ENCODE data around the gene USH2A.

The USH2A gene

DNA sequence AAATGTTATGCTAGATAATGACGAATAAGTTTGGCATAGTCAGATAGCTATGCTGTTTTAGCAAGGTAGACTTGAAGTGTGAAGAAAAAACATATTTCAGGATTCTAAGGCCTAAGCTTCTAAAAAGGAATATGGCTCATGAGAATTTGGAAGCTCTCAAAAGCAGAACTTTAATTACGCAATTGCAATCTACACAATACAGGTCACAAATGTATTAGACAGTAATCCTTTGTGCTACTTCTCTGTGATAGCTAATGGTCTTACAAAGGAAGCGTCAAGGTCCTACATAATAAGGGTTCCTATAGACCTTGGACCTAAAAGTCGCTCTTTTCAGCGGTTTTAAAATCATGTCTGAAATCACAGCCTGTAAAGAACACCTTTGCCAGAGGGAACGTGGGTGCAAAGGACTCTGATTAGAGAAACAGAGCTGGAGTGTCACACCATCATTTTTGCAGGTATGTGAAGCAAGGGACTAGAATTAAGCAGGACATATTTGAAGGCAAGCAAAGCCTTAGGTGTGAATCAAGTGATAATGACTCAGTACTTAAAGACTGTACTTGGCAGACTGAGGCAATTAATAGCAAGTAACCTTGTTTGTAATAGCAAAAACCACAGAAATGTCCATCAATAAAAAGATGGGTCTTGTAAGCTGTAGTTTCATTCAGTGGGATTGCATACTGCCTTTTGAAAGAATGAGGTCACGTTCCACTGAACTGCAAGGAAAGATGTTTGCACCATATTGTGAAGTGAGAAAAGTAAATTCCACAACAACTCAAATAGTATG is 436.0 kb downstream of the USH2A start:
- H2AFZ ChIP-seq (ENCODE audit: low read length) = no peak overlapping the region
- no peak for DNase-seq
- no peaks in the 10 kb centered on the region for H4K20me1 ChIP-seq (ENCODE audit: insufficient read depth, low read length)
- no peaks in the 10 kb centered on the region for H3K9me3 ChIP-seq (replicated peaks; ENCODE audit: insufficient read depth, low read length)
- TF ChIP-seq CTCF (IDR thresholded peaks at IDR 0.05; ENCODE audit: low read length) (no peak), EZH2phosphoT487 (IDR thresholded peaks at IDR 0.05; ENCODE audit: low read length) (no peak), EZH2 (optimal IDR thresholded peaks at IDR 0.05; ENCODE audit: low read depth, low read length) (no peak)
- H3F3A ChIP-seq (ENCODE audit: insufficient read depth, low read length) = no peaks in the 10 kb centered on the region
- H3K36me3 ChIP-seq (replicated peaks; ENCODE audit: insufficient read depth, low read length) = no peaks in the 10 kb centered on the region
- no peaks in the 10 kb centered on the region for H3K27me3 ChIP-seq (replicated peaks; ENCODE audit: insufficient read depth, low read length)
- H3K79me2 ChIP-seq (ENCODE audit: low read length) = no peaks in the 10 kb centered on the region
- no peaks in the 10 kb centered on the region for H3K9me2 ChIP-seq (replicated peaks; ENCODE audit: insufficient read depth, low read length)
- no peaks in the 10 kb centered on the region for H3K4me1 ChIP-seq (ENCODE audit: low read length)
- no peak overlapping the region for H3K4me3 ChIP-seq (ENCODE audit: low read length)
- no peak overlapping the region for H3K9ac ChIP-seq (ENCODE audit: low read length)
- H3K27ac ChIP-seq (ENCODE audit: low read length) = no peak overlapping the region
- no peak overlapping the region for H3K4me2 ChIP-seq (ENCODE audit: low read depth, low read length)

DNA sequence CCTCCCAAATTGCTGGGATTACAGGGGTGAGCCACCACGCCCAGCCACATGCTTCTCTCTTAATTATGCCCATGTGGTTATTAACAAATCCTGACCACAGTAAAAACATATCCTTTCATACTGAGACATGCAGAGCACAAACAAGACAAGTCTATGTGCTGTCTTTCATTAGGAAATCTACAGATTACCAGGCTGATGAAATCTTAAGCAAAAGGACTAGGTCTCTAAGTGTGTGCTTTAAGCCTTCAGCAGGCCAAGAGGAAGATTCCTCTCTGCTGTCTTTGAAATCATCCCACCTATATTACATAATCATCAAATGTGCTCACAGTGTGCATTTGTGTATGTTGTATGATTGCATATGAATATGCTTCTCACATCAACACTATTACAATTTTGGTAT is 436.8 kb downstream of the USH2A start:
- H3K79me2 ChIP-seq (ENCODE audit: low read length) = no peaks in the 10 kb centered on the region
- no peak for DNase-seq
- no peaks in the 10 kb centered on the region for H3K4me1 ChIP-seq (ENCODE audit: low read length)
- H3K36me3 ChIP-seq (replicated peaks; ENCODE audit: insufficient read depth, low read length) = no peaks in the 10 kb centered on the region
- no peak overlapping the region for H3K4me2 ChIP-seq (ENCODE audit: low read depth, low read length)
- H3K27ac ChIP-seq (ENCODE audit: low read length) = no peak overlapping the region
- H3F3A ChIP-seq (ENCODE audit: insufficient read depth, low read length) = no peaks in the 10 kb centered on the region
- no peak overlapping the region for H2AFZ ChIP-seq (ENCODE audit: low read length)
- H3K9ac ChIP-seq (ENCODE audit: low read length) = no peak overlapping the region
- TF ChIP-seq EZH2phosphoT487 (IDR thresholded peaks at IDR 0.05; ENCODE audit: low read length) (no peak), CTCF (IDR thresholded peaks at IDR 0.05; ENCODE audit: low read length) (no peak), EZH2 (optimal IDR thresholded peaks at IDR 0.05; ENCODE audit: low read depth, low read length) (no peak)
- H3K27me3 ChIP-seq (replicated peaks; ENCODE audit: insufficient read depth, low read length) = no peaks in the 10 kb centered on the region
- no peaks in the 10 kb centered on the region for H3K9me3 ChIP-seq (replicated peaks; ENCODE audit: insufficient read depth, low read length)
- H3K9me2 ChIP-seq (replicated peaks; ENCODE audit: insufficient read depth, low read length) = no peaks in the 10 kb centered on the region
- no peak overlapping the region for H3K4me3 ChIP-seq (ENCODE audit: low read length)
- H4K20me1 ChIP-seq (ENCODE audit: insufficient read depth, low read length) = no peaks in the 10 kb centered on the region

GRCh38 chr1:215983680-215984079 is 439.6 kb downstream of the USH2A start:
- no peaks in the 10 kb centered on the region for H4K20me1 ChIP-seq (ENCODE audit: insufficient read depth, low read length)
- H3K4me1 ChIP-seq (ENCODE audit: low read length) = no peaks in the 10 kb centered on the region
- H3K36me3 ChIP-seq (replicated peaks; ENCODE audit: insufficient read depth, low read length) = no peaks in the 10 kb centered on the region
- no peak for DNase-seq
- H3K27me3 ChIP-seq (replicated peaks; ENCODE audit: insufficient read depth, low read length) = no peaks in the 10 kb centered on the region
- no peak overlapping the region for H2AFZ ChIP-seq (ENCODE audit: low read length)
- no peak overlapping the region for H3K4me3 ChIP-seq (ENCODE audit: low read length)
- H3K27ac ChIP-seq (ENCODE audit: low read length) = no peak overlapping the region
- TF ChIP-seq CTCF (IDR thresholded peaks at IDR 0.05; ENCODE audit: low read length) (no peak), EZH2phosphoT487 (IDR thresholded peaks at IDR 0.05; ENCODE audit: low read length) (no peak)
- H3K4me2 ChIP-seq (ENCODE audit: low read depth, low read length) = no peak overlapping the region
- no peaks in the 10 kb centered on the region for H3K9me2 ChIP-seq (replicated peaks; ENCODE audit: insufficient read depth, low read length)
- no peak overlapping the region for H3K9ac ChIP-seq (ENCODE audit: low read length)
- H3K79me2 ChIP-seq (ENCODE audit: low read length) = no peaks in the 10 kb centered on the region
- H3K9me3 ChIP-seq (replicated peaks; ENCODE audit: insufficient read depth, low read length) = no peaks in the 10 kb centered on the region
- no peaks in the 10 kb centered on the region for H3F3A ChIP-seq (ENCODE audit: insufficient read depth, low read length)
